SK-N-SH (cell line): Measurements from ENCODE around the gene GMNN. TPM values are rescaled to one million over a fixed set of nuclear protein-coding genes. Genes with fewer than 3 reads are reported as not detected.

Experiments used
- CTCF ChIA-PET: fragments of 300-600, 350-600 bp; formaldehyde crosslinking; extraction: SDS; loops from one replicate; lab custom pipeline; 2021; lab: Yijun Ruan, JAX
- POLR2A ChIA-PET: fragments of 350-600 bp; sonication (Branson Sonifier 250); formaldehyde crosslinking; extraction: SDS; loops from one replicate; lab custom pipeline; 2020; ENCODE audit warnings: antibody characterized with exemption, inconsistent platforms; lab: Yijun Ruan, JAX
- DNase-seq: peaks from one replicate; pipeline ENCODE4 v3.0.0; 2012
- H2AFZ ChIP-seq: fragments of 200-600 bp; sonication (generic); 2 replicates; pipeline ENCODE4 v1.8.1; 2016; ENCODE audit warnings: antibody characterized with exemption, mild to moderate bottlenecking, low read depth
- H3F3A ChIP-seq: fragments of 200-600 bp; sonication (generic); replicated peaks from 2 replicates; pipeline ENCODE3; 2016; ENCODE audit warnings: antibody characterized with exemption, mild to moderate bottlenecking; ENCODE audit not compliant: insufficient read depth
- H3K27ac ChIP-seq, 2 experiments: fragments of 200-500 bp in 1 of 2; fragments of 200-600 bp in 1 of 2; sonication (Bioruptor generic) in 1 of 2; sonication (generic), shearing (Covaris generic) in 1 of 2; 2 replicates each; pipeline versions ENCODE4 v1.5.1 to v1.6.1; 2014 to 2016; ENCODE audit warnings: low read depth in 2 of 2, inconsistent platforms in 1 of 2, low read length in 1 of 2, mild to moderate bottlenecking in 1 of 2, mixed read lengths in 1 of 2
- H3K27me3 ChIP-seq: fragments of 200-600 bp; sonication (generic), shearing (Covaris generic); 2 replicates; pipeline ENCODE4 v1.6.1; 2016; ENCODE audit warnings: mixed run types; ENCODE audit not compliant: insufficient read depth
- H3K36me3 ChIP-seq, 2 experiments: fragments of 200-500 bp in 1 of 2; fragments of 200-600 bp in 1 of 2; sonication (Bioruptor generic) in 1 of 2; sonication (generic) in 1 of 2; replicated peaks in 1 of 2; 2 replicates each; pipeline versions ENCODE3 to v1.5.1; 2014 to 2016; ENCODE audit warnings: low read length in 1 of 2, mild to moderate bottlenecking in 1 of 2; ENCODE audit not compliant: insufficient read depth in 2 of 2, control insufficient read depth in 1 of 2
- H3K4me1 ChIP-seq, 2 experiments: fragments of 200-500 bp in 1 of 2; fragments of 200-600 bp in 1 of 2; sonication (Bioruptor generic) in 1 of 2; sonication (generic), shearing (Covaris generic) in 1 of 2; 2 replicates each; pipeline versions ENCODE4 v1.5.1 to v1.6.1; 2014 to 2016; ENCODE audit warnings: low read depth in 1 of 2, low read length in 1 of 2, mixed run types in 1 of 2; ENCODE audit not compliant: insufficient read depth in 2 of 2, control insufficient read depth in 1 of 2
- H3K4me2 ChIP-seq: fragments of 200-600 bp; sonication (generic), shearing (Covaris generic); 2 replicates; pipeline ENCODE4 v1.6.1; 2017; ENCODE audit warnings: mixed run types
- H3K4me3 ChIP-seq, 2 experiments: fragments of 200-500 bp in 1 of 2; fragments of 200-600 bp in 1 of 2; sonication (Bioruptor generic) in 1 of 2; sonication (generic), shearing (Covaris generic) in 1 of 2; 2 replicates each; pipeline versions ENCODE4 v1.5.1 to v1.8.1; 2014 to 2016; ENCODE audit warnings: low read depth in 2 of 2, inconsistent platforms in 1 of 2, low read length in 1 of 2, mild to moderate bottlenecking in 1 of 2, mixed read lengths in 1 of 2, moderate library complexity in 1 of 2
- H3K79me2 ChIP-seq: fragments of 200-600 bp; sonication (generic); 2 replicates; pipeline ENCODE4 v1.8.1; 2017; ENCODE audit warnings: mild to moderate bottlenecking; ENCODE audit not compliant: insufficient read depth
- H3K9ac ChIP-seq: fragments of 200-600 bp; sonication (generic); 2 replicates; pipeline ENCODE4 v1.6.1; 2017; ENCODE audit warnings: mixed run types
- H3K9me2 ChIP-seq: fragments of 200-600 bp; sonication (generic); 2 replicates; pipeline ENCODE4 v1.6.1; 2017; ENCODE audit warnings: mixed run types
- H3K9me3 ChIP-seq: fragments of 200-600 bp; sonication (generic); 2 replicates; pipeline ENCODE4 v1.6.1; 2017; ENCODE audit warnings: mixed run types, mild to moderate bottlenecking, moderate library complexity
- H4K20me1 ChIP-seq: fragments of 200-600 bp; sonication (generic); 2 replicates; pipeline ENCODE4 v1.6.1; 2017; ENCODE audit warnings: mild to moderate bottlenecking, mixed run types; ENCODE audit not compliant: insufficient read depth
- ELF1 ChIP-seq: IDR thresholded peaks from 2 replicates; pipeline ENCODE4 v1.4.0; 2012
- FOSL2 ChIP-seq: IDR thresholded peaks from 2 replicates; pipeline ENCODE4 v1.4.0; 2012; ENCODE audit warnings: low read depth, mild to moderate bottlenecking, moderate library complexity, borderline replicate concordance
- FOXM1 ChIP-seq: IDR thresholded peaks from 2 replicates; pipeline ENCODE4 v1.4.0; 2012; ENCODE audit warnings: low read depth, mild to moderate bottlenecking
- GATA2 ChIP-seq: sonication (generic); formaldehyde crosslinking; IDR thresholded peaks from 2 replicates; pipeline ENCODE4 v1.5.0; 2020; ENCODE audit warnings: mild to moderate bottlenecking, missing genetic modification reagents
- JUND ChIP-seq: IDR thresholded peaks from 2 replicates; pipeline ENCODE4 v1.4.0; 2012
- NRF1 ChIP-seq: IDR thresholded peaks from 2 replicates; pipeline ENCODE4 v1.6.1; 2012; ENCODE audit warnings: low read depth, mild to moderate bottlenecking, low read length
- RFX5 ChIP-seq: IDR thresholded peaks from 2 replicates; pipeline ENCODE4 v1.6.1; 2012; ENCODE audit warnings: mild to moderate bottlenecking, improper control_type of control experiment, low read length
- RXRA ChIP-seq: IDR thresholded peaks from 2 replicates; pipeline ENCODE4 v1.4.0; 2012; ENCODE audit warnings: low read depth, mild to moderate bottlenecking, borderline replicate concordance
- SIN3A ChIP-seq: IDR thresholded peaks from 2 replicates; pipeline ENCODE4 v1.6.1; 2012; ENCODE audit warnings: low read depth, mild to moderate bottlenecking, low read length, moderate library complexity, borderline replicate concordance
- SMC3 ChIP-seq: IDR thresholded peaks from 2 replicates; pipeline ENCODE4 v1.6.1; 2012; ENCODE audit warnings: low read depth, low read length, improper control_type of control experiment
- WGBS: methylation state at CpG from one replicate; pipeline ENCODE4 v1.1.6; 2017; ENCODE audit warnings: low lambda C conversion rate; 5-methylcytosine and 5-hydroxymethylcytosine counted together
- polyA plus RNA-seq, 3 experiments: library from polyadenylated mRNA; depleted of rRNA; stranded (reverse); fragments of >200 nt; gene quantifications; 2 replicates each; pipeline ENCODE4 v1.2.3, GENCODE V29; 2012
- TF ChIP-seq, protein P1 (sequence below): IDR thresholded peaks from 2 replicates; pipeline ENCODE4 v1.4.0; 2012; ENCODE audit warnings: low read depth
- TF ChIP-seq, protein P2 (sequence below): fragments of 200-600 bp; sonication (generic); IDR thresholded peaks from 2 replicates; pipeline ENCODE4 v1.6.1; 2017; ENCODE audit warnings: antibody characterized with exemption, mild to moderate bottlenecking, moderate library complexity
- TF ChIP-seq, protein P3 (sequence below): IDR thresholded peaks from 2 replicates; pipeline ENCODE4 v1.4.0; 2012; ENCODE audit warnings: low read depth, borderline replicate concordance
- TF ChIP-seq, protein P4 (sequence below): fragments of 150-350 bp; IDR thresholded peaks from 2 replicates; pipeline ENCODE4 v1.6.1; 2017; ENCODE audit warnings: antibody characterized with exemption, low read length, low read depth, borderline replicate concordance
- TF ChIP-seq, protein P5 (sequence below): fragments of 150-350 bp; IDR thresholded peaks from 2 replicates; pipeline ENCODE4 v1.6.1; 2016; ENCODE audit warnings: mild to moderate bottlenecking, low read depth, low read length

The GMNN gene
- polyA plus RNA-seq, 1 of the 3 experiments (the other 2 are of a cell fraction), result 16.8 TPM

DNA sequence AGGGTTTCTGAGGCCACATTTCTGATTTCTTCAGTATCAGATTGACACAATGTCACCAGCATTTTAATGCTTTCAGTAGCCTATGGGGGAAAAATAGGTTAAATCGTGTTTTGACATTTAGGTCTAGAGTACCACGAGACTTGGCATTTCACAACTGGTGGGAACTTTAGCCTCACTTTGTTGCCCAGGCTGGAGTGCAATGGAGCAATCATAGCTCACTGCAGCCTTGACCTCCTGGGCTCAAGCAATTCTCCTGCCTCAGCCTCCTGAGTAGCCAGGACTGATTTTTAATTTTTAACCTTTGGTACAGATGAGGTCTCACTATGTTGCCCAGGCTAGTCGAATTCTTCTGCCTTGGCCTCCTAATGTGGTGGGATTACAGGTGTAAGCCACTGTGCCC lies 35.0 kb downstream of the GMNN start (continued):
- TF ChIP-seq NRF1, result no peak
- no peak for TF ChIP-seq FOSL2
- TF ChIP-seq SIN3A, result no peak
- TF ChIP-seq GATA2, result no peak
- TF ChIP-seq, protein P1, sequence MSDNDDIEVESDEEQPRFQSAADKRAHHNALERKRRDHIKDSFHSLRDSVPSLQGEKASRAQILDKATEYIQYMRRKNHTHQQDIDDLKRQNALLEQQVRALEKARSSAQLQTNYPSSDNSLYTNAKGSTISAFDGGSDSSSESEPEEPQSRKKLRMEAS, result no peak
- TF ChIP-seq, protein P2, sequence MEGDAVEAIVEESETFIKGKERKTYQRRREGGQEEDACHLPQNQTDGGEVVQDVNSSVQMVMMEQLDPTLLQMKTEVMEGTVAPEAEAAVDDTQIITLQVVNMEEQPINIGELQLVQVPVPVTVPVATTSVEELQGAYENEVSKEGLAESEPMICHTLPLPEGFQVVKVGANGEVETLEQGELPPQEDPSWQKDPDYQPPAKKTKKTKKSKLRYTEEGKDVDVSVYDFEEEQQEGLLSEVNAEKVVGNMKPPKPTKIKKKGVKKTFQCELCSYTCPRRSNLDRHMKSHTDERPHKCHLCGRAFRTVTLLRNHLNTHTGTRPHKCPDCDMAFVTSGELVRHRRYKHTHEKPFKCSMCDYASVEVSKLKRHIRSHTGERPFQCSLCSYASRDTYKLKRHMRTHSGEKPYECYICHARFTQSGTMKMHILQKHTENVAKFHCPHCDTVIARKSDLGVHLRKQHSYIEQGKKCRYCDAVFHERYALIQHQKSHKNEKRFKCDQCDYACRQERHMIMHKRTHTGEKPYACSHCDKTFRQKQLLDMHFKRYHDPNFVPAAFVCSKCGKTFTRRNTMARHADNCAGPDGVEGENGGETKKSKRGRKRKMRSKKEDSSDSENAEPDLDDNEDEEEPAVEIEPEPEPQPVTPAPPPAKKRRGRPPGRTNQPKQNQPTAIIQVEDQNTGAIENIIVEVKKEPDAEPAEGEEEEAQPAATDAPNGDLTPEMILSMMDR, result no peak
- TF ChIP-seq FOXM1, result no peak
- TF ChIP-seq SMC3, result no peak
- TF ChIP-seq, protein P3, sequence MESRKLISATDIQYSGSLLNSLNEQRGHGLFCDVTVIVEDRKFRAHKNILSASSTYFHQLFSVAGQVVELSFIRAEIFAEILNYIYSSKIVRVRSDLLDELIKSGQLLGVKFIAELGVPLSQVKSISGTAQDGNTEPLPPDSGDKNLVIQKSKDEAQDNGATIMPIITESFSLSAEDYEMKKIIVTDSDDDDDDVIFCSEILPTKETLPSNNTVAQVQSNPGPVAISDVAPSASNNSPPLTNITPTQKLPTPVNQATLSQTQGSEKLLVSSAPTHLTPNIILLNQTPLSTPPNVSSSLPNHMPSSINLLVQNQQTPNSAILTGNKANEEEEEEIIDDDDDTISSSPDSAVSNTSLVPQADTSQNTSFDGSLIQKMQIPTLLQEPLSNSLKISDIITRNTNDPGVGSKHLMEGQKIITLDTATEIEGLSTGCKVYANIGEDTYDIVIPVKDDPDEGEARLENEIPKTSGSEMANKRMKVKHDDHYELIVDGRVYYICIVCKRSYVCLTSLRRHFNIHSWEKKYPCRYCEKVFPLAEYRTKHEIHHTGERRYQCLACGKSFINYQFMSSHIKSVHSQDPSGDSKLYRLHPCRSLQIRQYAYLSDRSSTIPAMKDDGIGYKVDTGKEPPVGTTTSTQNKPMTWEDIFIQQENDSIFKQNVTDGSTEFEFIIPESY, result no peak

DNA sequence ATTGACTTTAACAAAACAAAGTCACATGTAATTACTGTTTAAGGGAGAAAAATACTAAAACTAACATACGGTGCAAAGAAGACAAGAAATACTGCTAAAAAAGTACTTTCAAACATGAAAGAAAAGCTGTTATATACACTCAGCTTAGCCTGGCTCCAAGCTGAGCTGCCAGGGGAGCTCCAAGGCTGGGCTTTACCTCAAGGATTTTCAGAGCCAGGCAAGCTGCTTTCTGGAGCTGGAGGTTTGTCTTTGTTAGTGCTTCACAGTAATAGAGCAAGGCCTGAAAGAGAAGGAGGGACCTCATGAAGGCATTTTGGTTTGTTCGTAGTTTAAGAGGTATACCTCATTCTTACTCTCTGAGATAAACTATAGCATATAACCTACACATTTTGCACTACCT lies 43.6 kb downstream of the GMNN start:
- no peak for DNase-seq
- H3K27ac ChIP-seq, result no peak overlapping the region
- no peaks in the 10 kb centered on the region for H3K36me3 ChIP-seq
- WGBS, result 93% methylated on average over 2 of the region's 2 CpGs
- H3K79me2 ChIP-seq, result no peaks in the 10 kb centered on the region
- no peaks in the 10 kb centered on the region for H3K9me3 ChIP-seq
- CTCF ChIA-PET, result no interaction called here
- H3F3A ChIP-seq, result no peaks in the 10 kb centered on the region
- no peaks in the 10 kb centered on the region for H3K27me3 ChIP-seq
- H3K4me3 ChIP-seq, result no peak overlapping the region
- POLR2A ChIA-PET, result no interaction called here
- no peaks in the 10 kb centered on the region for H3K4me1 ChIP-seq
- TF ChIP-seq, protein P3, result no peak
- TF ChIP-seq, protein P4, sequence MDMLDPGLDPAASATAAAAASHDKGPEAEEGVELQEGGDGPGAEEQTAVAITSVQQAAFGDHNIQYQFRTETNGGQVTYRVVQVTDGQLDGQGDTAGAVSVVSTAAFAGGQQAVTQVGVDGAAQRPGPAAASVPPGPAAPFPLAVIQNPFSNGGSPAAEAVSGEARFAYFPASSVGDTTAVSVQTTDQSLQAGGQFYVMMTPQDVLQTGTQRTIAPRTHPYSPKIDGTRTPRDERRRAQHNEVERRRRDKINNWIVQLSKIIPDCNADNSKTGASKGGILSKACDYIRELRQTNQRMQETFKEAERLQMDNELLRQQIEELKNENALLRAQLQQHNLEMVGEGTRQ, result no peak
- TF ChIP-seq RFX5, result no peak
- TF ChIP-seq SIN3A, result no peak
- TF ChIP-seq RXRA, result no peak
- no peak for TF ChIP-seq SMC3
- TF ChIP-seq JUND, result no peak
- TF ChIP-seq, protein P5, sequence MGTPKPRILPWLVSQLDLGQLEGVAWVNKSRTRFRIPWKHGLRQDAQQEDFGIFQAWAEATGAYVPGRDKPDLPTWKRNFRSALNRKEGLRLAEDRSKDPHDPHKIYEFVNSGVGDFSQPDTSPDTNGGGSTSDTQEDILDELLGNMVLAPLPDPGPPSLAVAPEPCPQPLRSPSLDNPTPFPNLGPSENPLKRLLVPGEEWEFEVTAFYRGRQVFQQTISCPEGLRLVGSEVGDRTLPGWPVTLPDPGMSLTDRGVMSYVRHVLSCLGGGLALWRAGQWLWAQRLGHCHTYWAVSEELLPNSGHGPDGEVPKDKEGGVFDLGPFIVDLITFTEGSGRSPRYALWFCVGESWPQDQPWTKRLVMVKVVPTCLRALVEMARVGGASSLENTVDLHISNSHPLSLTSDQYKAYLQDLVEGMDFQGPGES, result no peak
- no peak for TF ChIP-seq ELF1
- no peak overlapping the region for H3K9ac ChIP-seq
- H3K9me2 ChIP-seq, result no peaks in the 10 kb centered on the region
- H2AFZ ChIP-seq, result no peak overlapping the region
- H3K4me2 ChIP-seq, result no peak overlapping the region
- no peaks in the 10 kb centered on the region for H4K20me1 ChIP-seq
